ENCODE data around the gene IL1RL1.

Gene IL1RL1

DNA sequence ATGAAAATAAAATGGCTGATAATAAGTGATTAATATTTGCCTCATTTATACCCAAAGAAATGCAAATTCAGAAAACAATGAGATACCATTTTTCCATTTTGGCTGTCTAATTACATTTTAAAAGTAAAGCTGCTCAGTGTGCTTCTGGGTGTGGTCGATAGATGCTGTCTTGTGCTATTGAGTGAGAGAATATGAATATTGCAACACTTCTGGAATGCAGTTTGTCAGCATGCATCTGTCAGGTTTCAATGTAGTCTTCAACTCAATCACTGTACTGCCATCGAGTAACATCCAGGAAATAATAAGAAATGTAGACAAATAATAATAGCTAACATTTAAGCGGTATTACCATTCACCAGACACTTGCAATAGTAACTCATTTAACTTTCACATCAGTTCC lies 48.2 kb downstream of the IL1RL1 start:
- H3K4me3 ChIP-seq (ENCODE audit: low read depth, low read length) = no peak overlapping the region
- DNase-seq (ENCODE audit: low read depth) = no peak
- TF ChIP-seq, protein P1, sequence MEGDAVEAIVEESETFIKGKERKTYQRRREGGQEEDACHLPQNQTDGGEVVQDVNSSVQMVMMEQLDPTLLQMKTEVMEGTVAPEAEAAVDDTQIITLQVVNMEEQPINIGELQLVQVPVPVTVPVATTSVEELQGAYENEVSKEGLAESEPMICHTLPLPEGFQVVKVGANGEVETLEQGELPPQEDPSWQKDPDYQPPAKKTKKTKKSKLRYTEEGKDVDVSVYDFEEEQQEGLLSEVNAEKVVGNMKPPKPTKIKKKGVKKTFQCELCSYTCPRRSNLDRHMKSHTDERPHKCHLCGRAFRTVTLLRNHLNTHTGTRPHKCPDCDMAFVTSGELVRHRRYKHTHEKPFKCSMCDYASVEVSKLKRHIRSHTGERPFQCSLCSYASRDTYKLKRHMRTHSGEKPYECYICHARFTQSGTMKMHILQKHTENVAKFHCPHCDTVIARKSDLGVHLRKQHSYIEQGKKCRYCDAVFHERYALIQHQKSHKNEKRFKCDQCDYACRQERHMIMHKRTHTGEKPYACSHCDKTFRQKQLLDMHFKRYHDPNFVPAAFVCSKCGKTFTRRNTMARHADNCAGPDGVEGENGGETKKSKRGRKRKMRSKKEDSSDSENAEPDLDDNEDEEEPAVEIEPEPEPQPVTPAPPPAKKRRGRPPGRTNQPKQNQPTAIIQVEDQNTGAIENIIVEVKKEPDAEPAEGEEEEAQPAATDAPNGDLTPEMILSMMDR (IDR thresholded peaks at IDR 0.05; ENCODE audit: low read depth, low read length, missing control alignments) = no peak
- in situ Hi-C loops (cut with HindIII; ENCODE audit: low sequenced_read_pairs) = no loop called here

DNA sequence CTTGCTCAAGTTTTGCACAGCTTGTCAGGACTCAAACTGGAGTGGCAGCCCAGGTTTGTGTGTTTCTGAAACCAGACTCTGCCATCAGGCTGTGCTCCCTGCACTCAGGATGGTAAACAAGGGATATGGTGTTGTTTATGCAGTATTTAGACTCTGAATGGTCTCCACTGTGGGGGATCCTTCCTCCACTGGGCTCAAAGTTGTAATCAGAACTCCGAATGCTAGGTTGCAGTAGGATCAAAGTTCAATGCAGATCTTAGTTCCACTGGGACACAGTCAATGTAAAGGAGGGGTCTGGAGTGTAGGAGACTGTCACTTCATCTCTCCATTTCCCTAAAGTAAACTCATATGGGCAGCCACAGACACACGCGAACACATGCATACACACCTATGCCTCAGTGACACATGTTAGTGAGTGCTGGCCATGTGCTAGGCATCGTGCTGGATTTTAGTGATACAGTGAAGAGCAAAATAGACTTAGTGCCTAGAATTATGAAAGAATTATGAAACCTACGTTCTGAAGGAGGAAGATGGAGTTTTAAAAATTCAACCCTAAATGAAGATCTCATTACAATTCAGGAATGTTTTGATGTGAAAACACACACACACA lies 50.4 kb downstream of the IL1RL1 start:
- DNase-seq (ENCODE audit: low read depth) = no peak
- no peak overlapping the region for H3K4me3 ChIP-seq (ENCODE audit: low read depth, low read length)
- TF ChIP-seq, protein P1 (IDR thresholded peaks at IDR 0.05; ENCODE audit: low read depth, low read length, missing control alignments) = no peak
- in situ Hi-C loops (cut with HindIII; ENCODE audit: low sequenced_read_pairs) = no loop called here

DNA sequence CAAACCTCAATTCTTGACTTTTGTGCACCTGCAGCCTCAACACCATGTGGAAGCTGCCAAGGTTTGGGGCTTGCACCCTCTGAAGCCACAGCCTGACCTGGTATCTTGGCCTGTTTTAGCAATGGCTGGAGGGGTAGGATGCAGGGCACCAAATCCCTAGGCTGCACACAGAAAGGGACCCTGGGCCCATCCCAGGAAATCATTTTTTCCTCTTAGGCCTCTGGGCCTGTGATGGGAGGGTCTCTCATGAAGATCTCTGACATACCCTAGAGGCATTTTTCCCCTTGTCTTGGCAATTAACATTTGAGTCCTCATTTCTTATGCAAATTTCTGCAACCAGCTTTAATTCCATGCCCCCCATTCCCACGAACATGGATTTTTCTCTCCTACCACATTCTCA lies 54.4 kb downstream of the IL1RL1 start:
- in situ Hi-C loops (cut with HindIII; ENCODE audit: low sequenced_read_pairs) = no loop called here
- DNase-seq (ENCODE audit: low read depth) = no peak
- no peak overlapping the region for H3K4me3 ChIP-seq (ENCODE audit: low read depth, low read length)
- TF ChIP-seq, protein P1 (IDR thresholded peaks at IDR 0.05; ENCODE audit: low read depth, low read length, missing control alignments) = no peak

DNA sequence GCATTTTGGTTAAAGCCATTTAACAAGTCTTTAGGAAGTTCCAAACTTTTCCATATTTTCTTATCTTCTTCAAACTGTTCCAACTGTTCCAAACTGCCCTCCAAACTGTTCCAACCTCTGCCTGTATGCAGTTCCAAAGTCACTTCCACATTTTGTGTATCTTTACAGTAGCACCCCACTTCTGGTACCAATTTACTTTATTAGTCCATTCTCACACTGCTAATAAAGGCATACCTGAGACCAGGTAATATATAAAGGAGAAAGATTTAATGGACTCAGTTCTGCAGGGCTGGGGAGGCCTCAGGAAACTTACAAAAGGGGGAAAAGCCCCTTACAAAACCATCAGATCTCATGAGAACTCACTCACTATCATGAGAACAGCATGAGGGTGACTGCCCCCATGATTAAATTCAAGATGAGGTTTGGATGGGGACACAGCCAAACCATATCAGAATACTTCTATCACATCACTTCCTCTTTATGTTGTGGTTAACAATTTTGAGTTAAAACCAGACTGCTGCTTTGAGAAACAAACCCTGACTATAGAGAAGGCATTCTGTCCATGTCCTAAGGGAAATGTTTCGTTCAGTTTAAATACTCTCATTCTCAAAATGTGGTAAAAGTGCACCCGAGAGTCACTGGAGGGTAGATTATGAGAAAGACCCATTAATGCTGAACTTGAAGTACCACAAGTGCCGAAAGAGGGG lies 55.2 kb downstream of the IL1RL1 start:
- no peak for DNase-seq (ENCODE audit: low read depth)
- no peak overlapping the region for H3K4me3 ChIP-seq (ENCODE audit: low read depth, low read length)
- TF ChIP-seq, protein P1 (IDR thresholded peaks at IDR 0.05; ENCODE audit: low read depth, low read length, missing control alignments) = no peak
- in situ Hi-C loops (cut with HindIII; ENCODE audit: low sequenced_read_pairs) = no loop called here

DNA sequence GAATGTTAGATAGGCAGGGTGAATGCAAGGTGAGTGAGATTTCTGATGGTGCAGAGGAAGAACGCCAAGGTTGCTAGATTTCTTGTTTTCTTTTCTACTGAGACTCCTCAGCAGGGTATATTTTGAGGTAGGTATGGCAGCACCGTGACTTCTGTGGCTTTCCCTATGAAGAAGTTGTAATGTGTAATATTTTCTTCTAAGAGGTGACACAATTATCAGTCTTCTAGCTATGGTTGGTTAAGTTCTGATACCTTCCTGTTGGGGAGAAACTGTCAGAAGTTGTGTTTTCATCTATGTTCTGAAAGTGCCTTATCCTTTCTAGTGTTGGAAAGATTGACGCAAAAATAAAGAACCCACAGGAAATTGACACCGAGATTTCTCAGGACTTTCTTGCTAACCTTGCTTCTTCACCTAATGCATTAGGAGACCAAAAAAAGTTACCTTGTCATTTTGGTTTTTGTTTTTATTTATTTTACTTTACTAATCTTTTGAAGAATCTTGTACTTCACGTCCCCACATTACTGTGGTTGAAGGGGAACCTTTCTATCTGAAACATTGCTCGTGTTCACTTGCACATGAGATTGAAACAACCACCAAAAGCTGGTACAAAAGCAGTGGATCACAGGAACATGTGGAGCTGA lies 56.1 kb downstream of the IL1RL1 start:
- in situ Hi-C loops (cut with HindIII; ENCODE audit: low sequenced_read_pairs) = no loop called here
- TF ChIP-seq, protein P1 (IDR thresholded peaks at IDR 0.05; ENCODE audit: low read depth, low read length, missing control alignments) = no peak
- DNase-seq (ENCODE audit: low read depth) = no peak
- H3K4me3 ChIP-seq (ENCODE audit: low read depth, low read length) = no peak overlapping the region

DNA sequence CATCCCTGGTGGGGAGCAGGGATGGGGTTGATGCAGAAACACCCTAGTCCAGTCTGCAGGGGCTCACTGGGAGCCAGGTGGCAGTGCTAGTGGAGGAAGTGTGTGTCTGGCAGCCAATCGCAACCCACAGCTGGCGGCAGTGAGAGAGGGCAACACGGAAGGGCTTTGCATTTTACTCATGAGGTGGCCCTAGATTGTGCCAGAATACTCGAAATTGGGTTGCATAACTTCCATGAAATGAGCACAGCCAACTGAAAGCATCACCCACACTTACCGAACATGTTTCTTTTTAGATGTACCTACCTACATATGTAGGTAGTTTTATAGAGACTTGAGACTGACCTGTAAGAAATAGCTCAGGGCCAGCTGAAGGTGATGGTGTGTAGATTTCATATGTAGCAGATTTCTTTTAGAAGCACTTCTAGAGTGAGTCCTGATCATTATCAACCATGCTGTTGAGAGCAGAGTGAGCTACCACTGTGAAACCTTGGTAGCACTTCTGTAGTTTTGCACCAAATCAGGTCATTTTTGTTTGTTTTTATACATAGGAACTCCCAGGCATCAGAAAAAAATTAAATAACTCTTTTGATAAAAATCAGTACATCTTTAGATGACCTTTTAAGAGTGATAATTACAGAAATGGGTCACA lies 57.2 kb downstream of the IL1RL1 start:
- TF ChIP-seq, protein P1 (IDR thresholded peaks at IDR 0.05; ENCODE audit: low read depth, low read length, missing control alignments) = no peak
- DNase-seq (ENCODE audit: low read depth) = no peak
- H3K4me3 ChIP-seq (ENCODE audit: low read depth, low read length) = no peak overlapping the region
- in situ Hi-C loops (cut with HindIII; ENCODE audit: low sequenced_read_pairs) = no loop called here

Measured in astrocyte of the cerebellum (primary cell).